GM12878 (cell line): ENCODE measurements around the gene NAV2.

ENCODE experiments used
- EZH2 ChIP-seq: IDR thresholded peaks from 2 replicates; pipeline ENCODE4 v1.6.1; 2012; ENCODE audit warnings: low read depth, mild to moderate bottlenecking, control low read depth, inconsistent platforms, low read length, borderline replicate concordance; ENCODE audit not compliant: control insufficient read depth
- HCFC1 ChIP-seq: fragments of 150-350 bp; IDR thresholded peaks from 2 replicates; pipeline ENCODE4 v1.6.1; 2014; ENCODE audit warnings: low read length
- JUND ChIP-seq: IDR thresholded peaks from 2 replicates; pipeline ENCODE4 v1.6.1; 2012; ENCODE audit warnings: low read depth, mild to moderate bottlenecking, low read length, improper control_type of control experiment, moderate library complexity
- MEF2A ChIP-seq: IDR thresholded peaks from 2 replicates; pipeline ENCODE4 v1.6.1; 2011; ENCODE audit warnings: low read depth, mild to moderate bottlenecking, low read length, moderate library complexity; ENCODE audit not compliant: insufficient read depth
- POLR2A ChIP-seq: IDR thresholded peaks from 2 replicates; pipeline ENCODE4 v1.6.1; 2011; ENCODE audit warnings: low read depth, mild to moderate bottlenecking, low read length
- TF ChIP-seq, protein P1 (sequence below), 3 experiments: IDR thresholded peaks in 2 of 3; conservative IDR thresholded peaks in 1 of 3; 2 replicates each; pipeline ENCODE4 v1.5.1; 2011; ENCODE audit warnings: low read depth in 3 of 3, low read length in 3 of 3, mild to moderate bottlenecking in 3 of 3, control low read depth in 2 of 3, moderate library complexity in 2 of 3, inconsistent platforms in 1 of 3, mixed read lengths in 1 of 3; ENCODE audit not compliant: control insufficient read depth in 2 of 3, insufficient read depth in 1 of 3; ENCODE audit errors: extremely low read depth in 1 of 3

DNA sequence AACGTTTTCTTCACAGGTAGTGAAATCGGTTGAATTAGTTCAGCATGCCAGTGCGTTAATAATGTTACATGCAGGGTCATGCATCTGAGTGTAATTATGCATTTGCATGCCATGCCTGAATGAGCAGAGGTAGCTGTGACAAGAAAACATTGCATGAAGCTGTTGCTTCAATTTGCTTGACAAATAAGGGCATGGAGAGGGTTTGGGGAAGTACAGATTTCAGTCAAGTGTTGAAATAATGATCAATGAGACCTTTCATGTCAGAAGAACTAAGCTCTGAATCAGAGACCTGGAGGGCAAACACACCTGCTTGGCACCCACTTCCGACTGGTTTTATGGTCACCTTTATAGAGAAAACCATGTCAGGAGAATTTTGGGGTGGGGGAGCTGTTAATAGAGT lies 226.2 kb downstream of the NAV2 start:
- no peak for TF ChIP-seq EZH2
- no peak for TF ChIP-seq MEF2A
- TF ChIP-seq, protein P1, sequence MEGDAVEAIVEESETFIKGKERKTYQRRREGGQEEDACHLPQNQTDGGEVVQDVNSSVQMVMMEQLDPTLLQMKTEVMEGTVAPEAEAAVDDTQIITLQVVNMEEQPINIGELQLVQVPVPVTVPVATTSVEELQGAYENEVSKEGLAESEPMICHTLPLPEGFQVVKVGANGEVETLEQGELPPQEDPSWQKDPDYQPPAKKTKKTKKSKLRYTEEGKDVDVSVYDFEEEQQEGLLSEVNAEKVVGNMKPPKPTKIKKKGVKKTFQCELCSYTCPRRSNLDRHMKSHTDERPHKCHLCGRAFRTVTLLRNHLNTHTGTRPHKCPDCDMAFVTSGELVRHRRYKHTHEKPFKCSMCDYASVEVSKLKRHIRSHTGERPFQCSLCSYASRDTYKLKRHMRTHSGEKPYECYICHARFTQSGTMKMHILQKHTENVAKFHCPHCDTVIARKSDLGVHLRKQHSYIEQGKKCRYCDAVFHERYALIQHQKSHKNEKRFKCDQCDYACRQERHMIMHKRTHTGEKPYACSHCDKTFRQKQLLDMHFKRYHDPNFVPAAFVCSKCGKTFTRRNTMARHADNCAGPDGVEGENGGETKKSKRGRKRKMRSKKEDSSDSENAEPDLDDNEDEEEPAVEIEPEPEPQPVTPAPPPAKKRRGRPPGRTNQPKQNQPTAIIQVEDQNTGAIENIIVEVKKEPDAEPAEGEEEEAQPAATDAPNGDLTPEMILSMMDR (IDR thresholded peaks at IDR 0.05 in 2 of 3, conservative IDR thresholded peaks at IDR 0.05 in 1 of 3; ENCODE audit: control insufficient read depth in 2 of 3, extremely low read depth in 1 of 3, insufficient read depth in 1 of 3, low read depth in 3 of 3, low read length in 3 of 3): no peak
- TF ChIP-seq POLR2A: no peak
- no peak for TF ChIP-seq JUND
- no peak for TF ChIP-seq HCFC1
